HepG2 (cell line): Measurements from ENCODE around the gene NFKB1. TPM values are rescaled to one million over a fixed set of nuclear protein-coding genes. Genes with fewer than 3 reads are reported as not detected.

Experiments used
- CEBPB ChIP-seq: IDR thresholded peaks from 2 replicates; pipeline ENCODE4 v1.6.1; 2011; ENCODE audit warnings: low read depth, low read length, improper control_type of control experiment, borderline replicate concordance
- CENPX ChIP-seq: sonication (generic); formaldehyde crosslinking; IDR thresholded peaks from 2 replicates; pipeline ENCODE4 v1.9.0; 2021; ENCODE audit warnings: mild to moderate bottlenecking, missing genetic modification reagents, moderate library complexity
- CTCF ChIP-seq: sonication (generic); formaldehyde crosslinking; IDR thresholded peaks from 2 replicates; pipeline ENCODE4 v1.5.0; 2020; ENCODE audit warnings: mild to moderate bottlenecking, missing genetic modification reagents, moderate library complexity
- DRAP1 ChIP-seq: IDR thresholded peaks from 2 replicates; pipeline ENCODE4 v1.6.1; 2016; ENCODE audit warnings: missing genetic modification reagents, missing compliant biosample characterization
- FOXC1 ChIP-seq: sonication (generic); formaldehyde crosslinking; IDR thresholded peaks from 2 replicates; pipeline ENCODE4 v1.8.0; 2022; ENCODE audit warnings: mild to moderate bottlenecking, missing genetic modification reagents, borderline replicate concordance
- GATA4 ChIP-seq: sonication (generic); IDR thresholded peaks from 2 replicates; pipeline ENCODE4 v1.6.1; 2016; ENCODE audit warnings: antibody characterized with exemption, low read depth, borderline replicate concordance
- HDAC1 ChIP-seq: sonication (generic); formaldehyde crosslinking; IDR thresholded peaks from 2 replicates; pipeline ENCODE4 v1.5.1; 2020; ENCODE audit warnings: mild to moderate bottlenecking, missing genetic modification reagents
- KDM6A ChIP-seq: IDR thresholded peaks from 2 replicates; pipeline ENCODE4 v1.6.1; 2016; ENCODE audit warnings: low read depth
- MZF1 ChIP-seq: sonication (generic); formaldehyde crosslinking; IDR thresholded peaks from 2 replicates; pipeline ENCODE4 v1.8.1; 2023; ENCODE audit warnings: mild to moderate bottlenecking, missing genetic modification reagents, borderline replicate concordance
- NFE2L1 ChIP-seq: sonication (generic); formaldehyde crosslinking; IDR thresholded peaks from 2 replicates; pipeline ENCODE4 v1.4.0; 2020; ENCODE audit warnings: missing genetic modification reagents, mild to moderate bottlenecking, borderline replicate concordance
- RBAK ChIP-seq: sonication (generic); formaldehyde crosslinking; IDR thresholded peaks from 2 replicates; pipeline ENCODE4 v1.5.1; 2020; ENCODE audit warnings: mild to moderate bottlenecking, missing genetic modification reagents
- RNF219 ChIP-seq: sonication (generic); formaldehyde crosslinking; IDR thresholded peaks from 2 replicates; pipeline ENCODE4 v1.5.0; 2020; ENCODE audit warnings: mild to moderate bottlenecking, missing genetic modification reagents
- SCMH1 ChIP-seq: sonication (generic); formaldehyde crosslinking; IDR thresholded peaks from 2 replicates; pipeline ENCODE4 v1.9.0; 2021; ENCODE audit warnings: missing genetic modification reagents, mild to moderate bottlenecking, borderline replicate concordance
- THYN1 ChIP-seq: sonication (generic); formaldehyde crosslinking; IDR thresholded peaks from 2 replicates; pipeline ENCODE4 v1.8.1; 2023; ENCODE audit warnings: low read depth, mild to moderate bottlenecking, moderate library complexity, missing genetic modification reagents, borderline replicate concordance
- ZBTB7A ChIP-seq: sonication (generic); formaldehyde crosslinking; IDR thresholded peaks from 2 replicates; pipeline ENCODE4 v1.8.0; 2022; ENCODE audit warnings: mild to moderate bottlenecking, missing genetic modification reagents
- ZIK1 ChIP-seq: sonication (generic); formaldehyde crosslinking; IDR thresholded peaks from 2 replicates; pipeline ENCODE4 v1.5.0; 2020; ENCODE audit warnings: mild to moderate bottlenecking, low read depth, missing genetic modification reagents, borderline replicate concordance
- ZNF251 ChIP-seq: sonication (generic); formaldehyde crosslinking; IDR thresholded peaks from 2 replicates; pipeline ENCODE4 v1.9.0; 2021; ENCODE audit warnings: mild to moderate bottlenecking, missing genetic modification reagents
- ZNF501 ChIP-seq: sonication (generic); formaldehyde crosslinking; IDR thresholded peaks from 2 replicates; pipeline ENCODE4 v1.5.1; 2020; ENCODE audit warnings: mild to moderate bottlenecking, moderate library complexity, missing genetic modification reagents
- ZNF605 ChIP-seq: sonication (generic); formaldehyde crosslinking; IDR thresholded peaks from 2 replicates; pipeline ENCODE4 v1.8.0; 2022; ENCODE audit warnings: mild to moderate bottlenecking, missing genetic modification reagents
- ZNF749 ChIP-seq: sonication (generic); formaldehyde crosslinking; IDR thresholded peaks from 2 replicates; pipeline ENCODE4 v1.8.0; 2022; ENCODE audit warnings: mild to moderate bottlenecking, missing genetic modification reagents, moderate library complexity, borderline replicate concordance
- ZNF766 ChIP-seq: sonication (generic); formaldehyde crosslinking; IDR thresholded peaks from 2 replicates; pipeline ENCODE4 v1.5.0; 2020; ENCODE audit warnings: missing genetic modification reagents, borderline replicate concordance
- ZSCAN20 ChIP-seq: sonication (generic); formaldehyde crosslinking; IDR thresholded peaks from 2 replicates; pipeline ENCODE4 v1.4.0; 2020; ENCODE audit warnings: missing genetic modification reagents, mild to moderate bottlenecking, borderline replicate concordance
- polyA plus RNA-seq, 8 experiments: library from polyadenylated mRNA; depleted of rRNA in 3 of 8; stranded (reverse) in 7 of 8; unstranded in 1 of 8; fragments of >200 nt; fragmentation: Illumina TruSeq in 4 of 8; extraction: Trizol in 4 of 8; gene quantifications; 2 replicates each; pipeline versions ENCODE4 v1.2.1 to v1.2.3, GENCODE V29; 2011 to 2016; ENCODE audit warnings: low read depth in 4 of 8, missing spikeins in 1 of 8, mixed read lengths in 1 of 8; ENCODE audit not compliant: insufficient read depth in 1 of 8
- total RNA-seq, 5 experiments: library from RNA; depleted of rRNA; stranded (reverse); fragments of >200 nt; fragmentation: Illumina TruSeq; extraction: Trizol; gene quantifications; 2 replicates each; pipeline ENCODE4 v1.2.3, GENCODE V29; 2016; ENCODE audit warnings: low read depth in 1 of 5
- TF ChIP-seq, protein P1 (sequence below): sonication (generic); formaldehyde crosslinking; IDR thresholded peaks from 2 replicates; pipeline ENCODE4 v1.4.0; 2020; ENCODE audit warnings: mild to moderate bottlenecking, low read depth, missing genetic modification reagents
- TF ChIP-seq, protein P2 (sequence below): sonication (generic); formaldehyde crosslinking; IDR thresholded peaks from 2 replicates; pipeline ENCODE4 v1.5.0; 2020; ENCODE audit warnings: mild to moderate bottlenecking, missing genetic modification reagents

The NFKB1 gene
- total and polyA plus RNA-seq, 2 of the 13 experiments (the other 11 are each of a cell fraction or from before 2014, with no cell fraction given) = 15.4 to 31.6 TPM

GRCh38 chr4:102478186-102478585 lies 23.0 kb upstream of the NFKB1 start (continued):
- TF ChIP-seq CTCF (CRISPR knock-in tag) = no peak
- TF ChIP-seq MZF1 (CRISPR knock-in tag) = no peak
- TF ChIP-seq RBAK (CRISPR knock-in tag) = no peak
- no peak for TF ChIP-seq ZBTB7A (CRISPR knock-in tag)
- TF ChIP-seq ZNF251 = no peak
- no peak for TF ChIP-seq ZSCAN20
- no peak for TF ChIP-seq KDM6A (CRISPR knock-in tag)
- TF ChIP-seq ZNF766 = no peak
- no peak for TF ChIP-seq CENPX (CRISPR knock-in tag)
- peak; percentile 89 for TF ChIP-seq DRAP1 (CRISPR knock-in tag)
- no peak for TF ChIP-seq ZIK1 (CRISPR knock-in tag)
- no peak for TF ChIP-seq NFE2L1
- TF ChIP-seq CEBPB = no peak
- TF ChIP-seq, protein P1, sequence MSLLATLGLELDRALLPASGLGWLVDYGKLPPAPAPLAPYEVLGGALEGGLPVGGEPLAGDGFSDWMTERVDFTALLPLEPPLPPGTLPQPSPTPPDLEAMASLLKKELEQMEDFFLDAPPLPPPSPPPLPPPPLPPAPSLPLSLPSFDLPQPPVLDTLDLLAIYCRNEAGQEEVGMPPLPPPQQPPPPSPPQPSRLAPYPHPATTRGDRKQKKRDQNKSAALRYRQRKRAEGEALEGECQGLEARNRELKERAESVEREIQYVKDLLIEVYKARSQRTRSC (CRISPR knock-in tag) = no peak
- TF ChIP-seq FOXC1 (CRISPR knock-in tag) = 0 out of 2 replicates have a peak, but pooled peaks have one; percentile 14
- no peak for TF ChIP-seq GATA4
- peak; percentile 11; the same call in 1 of the 2 replicates for TF ChIP-seq ZNF501 (CRISPR knock-in tag)
- TF ChIP-seq ZNF749 (CRISPR knock-in tag) = no peak
- TF ChIP-seq, protein P2, sequence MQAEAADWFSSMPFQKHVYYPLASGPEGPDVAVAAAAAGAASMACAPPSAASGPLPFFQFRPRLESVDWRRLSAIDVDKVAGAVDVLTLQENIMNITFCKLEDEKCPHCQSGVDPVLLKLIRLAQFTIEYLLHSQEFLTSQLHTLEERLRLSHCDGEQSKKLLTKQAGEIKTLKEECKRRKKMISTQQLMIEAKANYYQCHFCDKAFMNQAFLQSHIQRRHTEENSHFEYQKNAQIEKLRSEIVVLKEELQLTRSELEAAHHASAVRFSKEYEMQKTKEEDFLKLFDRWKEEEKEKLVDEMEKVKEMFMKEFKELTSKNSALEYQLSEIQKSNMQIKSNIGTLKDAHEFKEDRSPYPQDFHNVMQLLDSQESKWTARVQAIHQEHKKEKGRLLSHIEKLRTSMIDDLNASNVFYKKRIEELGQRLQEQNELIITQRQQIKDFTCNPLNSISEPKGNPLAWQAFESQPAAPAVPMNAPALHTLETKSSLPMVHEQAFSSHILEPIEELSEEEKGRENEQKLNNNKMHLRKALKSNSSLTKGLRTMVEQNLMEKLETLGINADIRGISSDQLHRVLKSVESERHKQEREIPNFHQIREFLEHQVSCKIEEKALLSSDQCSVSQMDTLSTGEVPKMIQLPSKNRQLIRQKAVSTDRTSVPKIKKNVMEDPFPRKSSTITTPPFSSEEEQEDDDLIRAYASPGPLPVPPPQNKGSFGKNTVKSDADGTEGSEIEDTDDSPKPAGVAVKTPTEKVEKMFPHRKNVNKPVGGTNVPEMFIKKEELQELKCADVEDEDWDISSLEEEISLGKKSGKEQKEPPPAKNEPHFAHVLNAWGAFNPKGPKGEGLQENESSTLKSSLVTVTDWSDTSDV (CRISPR knock-in tag) = no peak
- TF ChIP-seq ZNF605 (CRISPR knock-in tag) = no peak
- TF ChIP-seq HDAC1 (CRISPR knock-in tag) = no peak
- TF ChIP-seq SCMH1 (CRISPR knock-in tag) = no peak
- TF ChIP-seq THYN1 (CRISPR knock-in tag) = no peak
- no peak for TF ChIP-seq RNF219 (CRISPR knock-in tag)
